Measurements from ENCODE around the gene CENPL.

GRCh38 chr1:173753830-173754229 lies 70.9 kb downstream of the CENPL start:
- TF ChIP-seq GATA3 (IDR thresholded peaks at IDR 0.05; ENCODE audit: low read depth, low read length) (no peak), GATA2 (IDR thresholded peaks at IDR 0.05; ENCODE audit: low read depth, low read length) (no peak)

All from SH-SY5Y (cell line).